K562 (cell line): ENCODE measurements around the gene WIPF1. TPM values are rescaled to one million over a fixed set of nuclear protein-coding genes. Genes with fewer than 3 reads are reported as not detected.

ENCODE experiments used
- ATAC-seq: fragments of 200-7000 bp; cut with Tn5 transposase; 3 replicates; pipeline ENCODE4 v1.9.1; 2020; ENCODE audit warnings: moderate library complexity
- BruUV-seq: library from RNA; stranded (reverse); fragments of 400-500 nt; replicated peaks from 2 replicates; lab custom pipeline; 2021; lab: Mats Ljungman, UMichigan
- CTCF ChIA-PET: fragments of 300-600 bp; formaldehyde crosslinking; extraction: SDS; loops from one replicate; lab custom pipeline; 2021; ENCODE audit warnings: low intra/inter-chr PET ratio; lab: Yijun Ruan, JAX
- POLR2A ChIA-PET: fragments of 300-600, 350-650 bp; sonication (Branson Sonifier 250); formaldehyde crosslinking; extraction: SDS; loops from one replicate; lab custom pipeline; 2021; ENCODE audit warnings: antibody characterized with exemption, inconsistent platforms; lab: Yijun Ruan, JAX
- DNase-seq, 4 experiments: peaks; one replicate each; pipeline versions ENCODE4 v3.0.0 to v3.0.0-alpha.2; 2011 to 2018; ENCODE audit warnings: low spot score in 3 of 4, mixed read lengths in 3 of 4; ENCODE audit errors: extremely low read depth in 1 of 4
- FAIRE-seq: peaks from 2 replicates; lab custom pipeline; 2011; peaks lifted over from hg19 to GRCh38; lab: Jason Lieb, UNC
- H2AFZ ChIP-seq: 2 replicates; pipeline ENCODE4 v1.6.0; 2011; ENCODE audit warnings: low read depth, low read length, control low read depth, inconsistent platforms
- H3K27ac ChIP-seq: fragments of 200-600 bp; 3 replicates; pipeline ENCODE4 v1.8.0; 2011; ENCODE audit warnings: low read depth, mild to moderate bottlenecking, control low read depth, inconsistent platforms, low read length, moderate library complexity, mixed read lengths; ENCODE audit errors: extremely low read depth
- H3K27me3 ChIP-seq, 2 experiments: fragments of 300-600 bp in 1 of 2; 2 replicates in 1 of 2; 3 replicates in 1 of 2; pipeline versions ENCODE4 v1.6.0 to v1.8.0; 2011; ENCODE audit warnings: inconsistent platforms in 2 of 2, low read length in 2 of 2, mild to moderate bottlenecking in 1 of 2, mixed read lengths in 1 of 2, moderate library complexity in 1 of 2; ENCODE audit not compliant: control insufficient read depth in 2 of 2, insufficient read depth in 2 of 2
- H3K36me3 ChIP-seq: fragments of 300-600 bp; 3 replicates; pipeline ENCODE4 v1.8.0; 2011; ENCODE audit warnings: mild to moderate bottlenecking, low read length, inconsistent platforms; ENCODE audit not compliant: control insufficient read depth, insufficient read depth
- H3K4me1 ChIP-seq, 2 experiments: fragments of 200-600 bp in 1 of 2; replicated peaks in 1 of 2; 2 replicates in 1 of 2; 3 replicates in 1 of 2; pipeline versions ENCODE4 v1.5.1 to v1.8.0; 2011; ENCODE audit warnings: inconsistent platforms in 2 of 2, low read length in 2 of 2, mild to moderate bottlenecking in 1 of 2, mixed read lengths in 1 of 2, moderate library complexity in 1 of 2; ENCODE audit not compliant: control insufficient read depth in 2 of 2, insufficient read depth in 2 of 2
- H3K4me2 ChIP-seq: 2 replicates; pipeline ENCODE4 v1.6.1; 2011; ENCODE audit warnings: low read length, control low read depth, inconsistent platforms, mixed read lengths; ENCODE audit not compliant: insufficient read depth
- H3K4me3 ChIP-seq: fragments of 200-600 bp; sonication (generic), shearing (Covaris generic); 2 replicates; pipeline ENCODE4 v1.5.1; 2016; ENCODE audit warnings: control low read depth, inconsistent platforms
- H3K79me2 ChIP-seq: fragments of 200-600 bp; 3 replicates; pipeline ENCODE4 v1.8.0; 2011; ENCODE audit warnings: low read length, inconsistent platforms; ENCODE audit not compliant: control insufficient read depth, insufficient read depth
- H3K9ac ChIP-seq, 2 experiments: 2 replicates each; pipeline versions ENCODE4 v1.6.0 to v1.6.1; 2011; ENCODE audit warnings: low read depth in 2 of 2, low read length in 2 of 2, control low read depth in 1 of 2, inconsistent platforms in 1 of 2, mild to moderate bottlenecking in 1 of 2, mixed read lengths in 1 of 2; ENCODE audit not compliant: insufficient read depth in 1 of 2
- H3K9me1 ChIP-seq: one replicate; pipeline ENCODE4 v1.6.0; 2011; ENCODE audit warnings: inconsistent platforms, mild to moderate bottlenecking, low read length, moderate library complexity; ENCODE audit not compliant: control insufficient read depth, insufficient read depth
- H3K9me3 ChIP-seq: replicated peaks from 2 replicates; pipeline ENCODE4 v1.5.1; 2011; ENCODE audit warnings: low read depth, low read length, inconsistent platforms; ENCODE audit not compliant: control insufficient read depth, insufficient read depth
- H4K20me1 ChIP-seq: replicated peaks from 2 replicates; pipeline ENCODE4 v1.6.1; 2011; ENCODE audit warnings: low read length, inconsistent platforms, mixed read lengths; ENCODE audit not compliant: control insufficient read depth, insufficient read depth
- ARNT ChIP-seq, 2 experiments: fragments of 450-650 bp; IDR thresholded peaks; 2 replicates each; pipeline ENCODE4 v1.6.1; 2016; ENCODE audit warnings: mild to moderate bottlenecking in 1 of 2
- CBX1 ChIP-seq: sonication (generic); IDR thresholded peaks from 2 replicates; pipeline ENCODE4 v1.6.1; 2016; ENCODE audit warnings: antibody characterized with exemption, low read depth, mild to moderate bottlenecking
- CHD4 ChIP-seq: fragments of 200-600 bp; sonication (generic); IDR thresholded peaks from 3 replicates; pipeline ENCODE4 v1.6.1; 2012; ENCODE audit warnings: low read depth, mild to moderate bottlenecking, mixed read lengths, low read length, inconsistent platforms; ENCODE audit not compliant: insufficient read depth, insufficient replicate concordance, poor library complexity, severe bottlenecking
- FOXA1 ChIP-seq: fragments of 450-650 bp; IDR thresholded peaks from 2 replicates; pipeline ENCODE4 v1.6.1; 2016; ENCODE audit warnings: mild to moderate bottlenecking, borderline replicate concordance
- FOXK2 ChIP-seq, 2 experiments: fragments of 450-650 bp; IDR thresholded peaks in 1 of 2; conservative IDR thresholded peaks in 1 of 2; 2 replicates each; pipeline ENCODE4 v1.6.1; 2016; ENCODE audit warnings: low read depth in 2 of 2, mild to moderate bottlenecking in 1 of 2
- HDGF ChIP-seq: fragments of 450-650 bp; IDR thresholded peaks from 2 replicates; pipeline ENCODE4 v1.6.1; 2016
- NCOA1 ChIP-seq: fragments of 450-650 bp; IDR thresholded peaks from 2 replicates; pipeline ENCODE4 v1.6.1; 2016; ENCODE audit warnings: low read depth
- PCBP2 ChIP-seq: fragments of 200-400 bp; formaldehyde crosslinking; IDR thresholded peaks from 2 replicates; pipeline ENCODE4 v1.6.1; 2018; ENCODE audit warnings: low read length, low read depth, mild to moderate bottlenecking, moderate library complexity; ENCODE audit not compliant: poor library complexity, severe bottlenecking
- PHTF2 ChIP-seq: fragments of 250-450 bp; sonication (Bioruptor Pico); IDR thresholded peaks from 2 replicates; pipeline ENCODE4 v1.5.0; 2021; ENCODE audit warnings: mild to moderate bottlenecking
- RAD51 ChIP-seq: fragments of 450-650 bp; IDR thresholded peaks from 2 replicates; pipeline ENCODE4 v1.7.1; 2016; ENCODE audit warnings: low read depth, mild to moderate bottlenecking, borderline replicate concordance
- RFX1 ChIP-seq: fragments of 450-650 bp; IDR thresholded peaks from 2 replicates; pipeline ENCODE4 v1.6.1; 2016; ENCODE audit warnings: mild to moderate bottlenecking, moderate library complexity
- TCF7 ChIP-seq: sonication (generic); IDR thresholded peaks from 2 replicates; pipeline ENCODE4 v1.6.1; 2016; ENCODE audit warnings: antibody characterized with exemption, borderline replicate concordance
- U2AF1 ChIP-seq: fragments of 200-400 bp; formaldehyde crosslinking; optimal IDR thresholded peaks from 2 replicates; pipeline ENCODE3; 2017; ENCODE audit warnings: mild to moderate bottlenecking, low read depth, low read length, moderate library complexity
- ZFP91 ChIP-seq: sonication (generic); formaldehyde crosslinking; IDR thresholded peaks from 2 replicates; pipeline ENCODE4 v1.8.0; 2022; ENCODE audit warnings: mild to moderate bottlenecking, missing genetic modification reagents
- ZNF311 ChIP-seq: fragments of 250-450 bp; sonication (Bioruptor Pico); IDR thresholded peaks from 2 replicates; pipeline ENCODE4 v1.4.0; 2020; ENCODE audit warnings: mild to moderate bottlenecking, moderate library complexity
- ZNF436 ChIP-seq: fragments of 250-450, 450-650 bp; sonication (Bioruptor Pico); formaldehyde crosslinking; IDR thresholded peaks from 2 replicates; pipeline ENCODE4 v1.7.0; 2020; ENCODE audit warnings: mild to moderate bottlenecking
- ZNF583 ChIP-seq: fragments of 250-450 bp; sonication (Bioruptor Pico); IDR thresholded peaks from 2 replicates; pipeline ENCODE4 v1.4.0; 2020
- ZNF589 ChIP-seq: fragments of 200-800 bp; sonication (Bioruptor generic); IDR thresholded peaks from 2 replicates; pipeline ENCODE4 v1.6.1; 2016; ENCODE audit warnings: low read depth, missing genetic modification characterization, missing compliant biosample characterization
- WGBS: fragments of 100-300 bp; shearing (Covaris generic); methylation state at CpG from one replicate; pipeline ENCODE4 v1.1.6; 2016; ENCODE audit warnings: low coverage, mixed read lengths; ENCODE audit not compliant: insufficient coverage; ENCODE audit errors: missing lambda C conversion rate; 5-methylcytosine and 5-hydroxymethylcytosine counted together
- in situ Hi-C: fragments of 300-500 bp; cut with MboI; formaldehyde crosslinking; loops from 4 replicates; pipeline ENCODE4 v1.15.0; 2018; ENCODE audit warnings: inconsistent platforms, mixed read lengths
- intact Hi-C: fragments of 100-400 bp; cut with micrococcal nuclease; formaldehyde crosslinking; loops from 2 replicates; pipeline ENCODE4 v1.14.2; 2022
- polyA plus RNA-seq, 8 experiments: library from polyadenylated mRNA; depleted of rRNA in 4 of 8; stranded (reverse) in 5 of 8; unstranded in 3 of 8; fragments of >200 nt; fragmentation: Nextera tagmentation in 2 of 8; fragmentation: Illumina TruSeq in 1 of 8; extraction: Ambion mirVana in 2 of 8; extraction: Trizol in 1 of 8; gene quantifications; 2 replicates each; pipeline versions ENCODE4 v1.2.1 to v1.2.3, GENCODE V29; 2011 to 2014; ENCODE audit warnings: inconsistent platforms in 1 of 8, missing spikeins in 1 of 8
- total RNA-seq, 7 experiments: library from RNA; depleted of rRNA in 6 of 7; stranded (reverse); fragments of >200 nt in 6 of 7; fragmentation: Illumina TruSeq in 2 of 7; extraction: Trizol in 2 of 7; gene quantifications; 2 replicates each; pipeline versions ENCODE4 v1.2.1 to v1.2.3, GENCODE V29; 2011 to 2021; ENCODE audit warnings: low replicate concordance in 1 of 7

Gene WIPF1
- total and polyA plus RNA-seq, 9 of the 15 experiments (the other 6 are each of a cell fraction or from before 2014, with no cell fraction given): 0.54 to 4.9 (median 2.4) TPM

- no peak overlapping the region for H3K27ac ChIP-seq
- ATAC-seq: no peak
Measured at GRCh38 chr2:174595116-174595809, 2.3 kb downstream of the WIPF1 start.

GRCh38 chr2:174594456-174594855, 3.1 kb downstream of the WIPF1 start:
- in situ Hi-C loops (no loop called here), intact Hi-C loops (loop anchor here (2.0 kb wide), 1 partner anchor 16 kb away; no protein-coding TSS in a partner anchor)
- no peaks in the 10 kb centered on the region for H3K79me2 ChIP-seq
- H3K4me2 ChIP-seq: no peak overlapping the region
- FAIRE-seq (no peak), ATAC-seq (no peak), DNase-seq (no peak)
- H3K4me3 ChIP-seq: no peak overlapping the region
- no peaks in the 10 kb centered on the region for H3K36me3 ChIP-seq
- ChIA-PET POLR2A (interaction anchor here (1.2 kb wide), 1 partner anchor 14 kb away, joined by 4 read pairs; no protein-coding TSS in a partner anchor), CTCF (no interaction called here)
- no peak overlapping the region for H3K9ac ChIP-seq
- H4K20me1 ChIP-seq: no peaks in the 10 kb centered on the region
- H3K4me1 ChIP-seq: peaks cover 0 to 9% of the 10 kb centered on the region in 2 experiments; a peak in 3 of 5 replicates
- 56% methylated on average over 1 of the region's 2 CpGs for WGBS
- H3K27ac ChIP-seq: no peak overlapping the region
- no peak overlapping the region for H2AFZ ChIP-seq
- H3K9me1 ChIP-seq: no peaks in the 10 kb centered on the region
- no TSS peak for BruUV-seq
- peaks cover 0 to 4% of the 10 kb centered on the region in 2 experiments; a peak in 1 of 5 replicates for H3K27me3 ChIP-seq
- no peaks in the 10 kb centered on the region for H3K9me3 ChIP-seq
- no peak for TF ChIP-seq PCBP2
- TF ChIP-seq HDGF: no peak
- TF ChIP-seq NCOA1: no peak
- TF ChIP-seq U2AF1: no peak
- TF ChIP-seq ZFP91 (CRISPR knock-in tag): no peak
- no peak for TF ChIP-seq ZNF436 (CRISPR knock-in tag)
- TF ChIP-seq ZNF583 (CRISPR knock-in tag): no peak
- TF ChIP-seq FOXK2 (conservative IDR thresholded peaks at IDR 0.05 in 1 of 2, IDR thresholded peaks at IDR 0.05 in 1 of 2; ENCODE audit: low read depth in 2 of 2): no peak

More at GRCh38 chr2:174595116-174595809, 2.3 kb downstream of the WIPF1 start:
- Histone ChIP-seq H3K27me3 (peaks cover 0 to 2% of the 10 kb centered on the region in 2 experiments; a peak in 1 of 5 replicates), H3K9ac (no peak overlapping the region), H3K36me3 (no peaks in the 10 kb centered on the region), H3K4me3 (no peak overlapping the region), H3K4me2 (no peak overlapping the region), H3K9me1 (no peaks in the 10 kb centered on the region), H4K20me1 (no peaks in the 10 kb centered on the region), H2AFZ (no peak overlapping the region), H3K79me2 (no peaks in the 10 kb centered on the region), H3K4me1 (peaks cover 0 to 9% of the 10 kb centered on the region in 2 experiments; a peak in 3 of 5 replicates), H3K9me3 (no peaks in the 10 kb centered on the region)
- DNase-seq (no peak), FAIRE-seq (no peak)
- no peak for TF ChIP-seq CBX1
- no peak for TF ChIP-seq RAD51
- TF ChIP-seq ZNF311: 0 out of 2 replicates have a peak, but pooled peaks have one; percentile 15
- TF ChIP-seq ARNT (IDR thresholded peaks at IDR 0.05): no peak
- peak; percentile 27; the same call in 1 of the 2 replicates for TF ChIP-seq ZNF589 (CRISPR knock-in tag)
- TF ChIP-seq PHTF2 (CRISPR knock-in tag): no peak
- no peak for TF ChIP-seq RFX1
- no peak for TF ChIP-seq CHD4
- TF ChIP-seq TCF7: no peak
- no peak for TF ChIP-seq FOXA1
- POLR2A ChIA-PET: interaction anchor here (0.5 to 1.2 kb wide), 2 partner anchors 15 to 371 kb away, joined by 3 read pairs; no protein-coding TSS in a partner anchor
- in situ Hi-C loops: no loop called here
- intact Hi-C loops: loop anchor here (2.0 kb wide), 1 partner anchor 16 kb away; no protein-coding TSS in a partner anchor
- no TSS peak for BruUV-seq
- WGBS: 37% methylated on average over 3 of the region's 3 CpGs
- CTCF ChIA-PET: no interaction called here
